ENCODE measurements around the gene LRRC37A.
"Not testable (repeated sequence)": the region's sequence is repeated elsewhere in the genome, so short reads cannot be mapped to it uniquely, and the experiment has no call there.

LRRC37A gene
- 1.8 to 2.2 reads per million in 2 donors for total RNA-seq

DNA sequence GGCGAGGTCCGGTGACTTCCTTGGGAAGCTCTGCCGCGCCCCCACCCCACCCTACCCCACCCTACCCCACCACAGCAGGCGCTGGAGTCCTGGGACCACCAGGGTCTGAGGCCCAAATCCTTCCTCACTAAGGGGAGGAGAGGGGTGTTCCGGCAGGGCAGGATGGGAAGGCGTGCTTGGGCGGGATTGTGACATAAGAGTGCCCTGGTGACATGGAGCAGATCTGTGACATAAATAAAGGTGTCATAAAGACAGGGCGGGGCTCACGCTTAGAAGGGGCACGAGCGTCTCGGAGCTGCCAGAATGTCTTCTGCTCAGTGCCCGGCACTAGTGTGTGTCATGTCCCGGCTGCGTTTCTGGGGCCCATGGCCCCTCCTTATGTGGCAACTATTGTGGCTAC, at the start of gene LRRC37A:
TSS of gene LRRC37A (plus strand) at position 301 of the 400 bp plus-strand sequence. CDS start at position 304, 3 bp downstream.
- DNase-seq, result not testable (repeated sequence)

DNA sequence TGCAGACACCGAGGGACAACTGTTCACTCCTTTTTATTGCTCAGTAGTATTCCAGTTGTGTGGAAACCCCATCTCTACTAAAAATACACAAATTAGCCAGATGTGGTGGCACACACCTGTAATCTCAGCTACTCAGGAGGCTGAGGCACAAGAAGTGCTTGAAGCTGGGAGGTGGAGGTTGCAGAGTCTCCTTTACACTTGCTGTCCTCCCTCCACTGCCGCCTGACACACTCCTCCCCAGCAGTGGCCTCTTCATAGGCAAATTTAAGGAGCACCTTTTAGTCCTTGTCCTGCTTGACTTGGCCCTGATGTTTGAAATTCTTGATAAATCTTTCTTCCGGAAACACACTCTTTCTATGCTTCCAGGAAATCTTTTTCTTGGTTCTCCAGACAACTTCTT, 45.8 kb upstream of the LRRC37A start:
- not testable (repeated sequence) for DNase-seq

DNA sequence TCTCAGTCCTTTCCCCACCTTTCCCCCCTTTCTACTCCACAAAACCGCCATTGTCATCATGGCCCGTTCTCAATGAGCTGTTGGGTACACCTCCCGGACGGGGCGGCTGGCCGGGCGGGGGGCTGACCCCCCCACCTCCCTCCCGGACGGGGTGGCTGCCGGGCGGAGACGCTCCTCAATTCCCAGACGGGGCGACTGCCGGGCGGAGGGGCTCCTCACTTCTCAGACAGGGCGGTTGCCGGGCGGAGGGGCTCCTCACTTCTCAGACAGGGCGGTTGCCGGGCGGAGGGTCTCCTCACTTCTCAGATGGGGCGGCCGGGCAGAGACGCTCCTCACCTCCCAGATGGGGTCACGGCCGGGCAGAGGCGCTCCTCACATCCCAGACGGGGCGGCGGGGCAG, 42.1 kb upstream of the LRRC37A start:
- DNase-seq, result not testable (repeated sequence)

DNA sequence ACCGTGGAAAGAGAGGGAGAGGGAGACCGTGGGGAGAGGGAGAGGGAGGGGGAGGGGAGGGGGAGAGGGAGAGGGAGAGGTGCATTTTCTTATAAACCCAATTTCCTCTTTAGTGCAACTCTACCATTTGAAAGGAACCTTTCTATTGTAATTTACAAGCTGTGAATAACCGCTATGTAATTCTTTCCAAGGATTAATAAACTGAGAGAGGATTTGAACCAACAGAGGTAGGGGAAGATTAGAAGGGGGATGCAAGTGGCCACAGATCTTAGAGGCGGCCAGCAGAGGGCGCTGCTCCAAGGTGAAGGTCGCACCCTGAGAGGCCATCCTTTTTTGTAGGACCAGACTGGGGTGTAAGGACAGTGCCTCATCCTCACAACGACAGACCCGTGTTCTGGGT, 41.2 kb upstream of the LRRC37A start:
- peak; percentile 53 for DNase-seq

DNA sequence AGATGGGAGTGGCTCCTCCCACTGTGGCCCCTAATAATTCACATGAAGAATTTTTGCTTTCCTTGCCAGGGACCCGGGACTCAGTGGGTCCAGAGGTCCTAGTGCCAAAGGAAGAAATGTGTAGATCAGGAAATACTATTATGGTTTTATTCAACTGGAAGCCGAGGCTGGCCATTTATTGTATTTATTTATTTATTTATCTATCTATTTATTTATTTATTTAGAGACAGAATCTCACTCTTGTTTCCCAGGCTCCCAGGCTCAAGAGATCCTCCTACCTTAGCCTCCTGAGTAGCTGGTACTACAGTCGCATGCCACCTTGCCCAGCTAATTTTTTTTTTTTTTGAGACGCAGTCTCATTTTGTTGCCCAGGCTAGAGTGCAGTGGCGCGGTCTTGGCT, 40.7 kb upstream of the LRRC37A start:
- not testable (repeated sequence) for DNase-seq

DNA sequence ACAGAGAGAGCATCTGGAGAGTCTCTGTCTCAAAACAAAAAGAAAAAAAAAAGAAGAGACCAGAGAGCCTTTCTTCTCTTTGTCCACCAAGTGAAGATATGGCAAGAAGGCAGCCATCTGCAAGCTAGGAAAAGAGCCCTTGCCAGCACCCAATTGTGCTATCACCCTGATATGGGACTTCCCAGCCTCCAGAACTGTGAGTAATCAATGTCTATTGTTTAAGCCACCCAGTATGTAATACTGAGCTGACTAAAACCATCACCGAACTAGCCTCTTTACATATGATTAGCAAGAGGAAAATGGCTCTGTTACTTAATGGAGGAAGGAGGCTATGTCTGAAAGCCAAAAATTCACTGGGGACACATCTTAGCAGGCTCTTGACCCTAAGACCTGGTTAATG, 38.6 kb upstream of the LRRC37A start:
- DNase-seq, result not testable (repeated sequence)

DNA sequence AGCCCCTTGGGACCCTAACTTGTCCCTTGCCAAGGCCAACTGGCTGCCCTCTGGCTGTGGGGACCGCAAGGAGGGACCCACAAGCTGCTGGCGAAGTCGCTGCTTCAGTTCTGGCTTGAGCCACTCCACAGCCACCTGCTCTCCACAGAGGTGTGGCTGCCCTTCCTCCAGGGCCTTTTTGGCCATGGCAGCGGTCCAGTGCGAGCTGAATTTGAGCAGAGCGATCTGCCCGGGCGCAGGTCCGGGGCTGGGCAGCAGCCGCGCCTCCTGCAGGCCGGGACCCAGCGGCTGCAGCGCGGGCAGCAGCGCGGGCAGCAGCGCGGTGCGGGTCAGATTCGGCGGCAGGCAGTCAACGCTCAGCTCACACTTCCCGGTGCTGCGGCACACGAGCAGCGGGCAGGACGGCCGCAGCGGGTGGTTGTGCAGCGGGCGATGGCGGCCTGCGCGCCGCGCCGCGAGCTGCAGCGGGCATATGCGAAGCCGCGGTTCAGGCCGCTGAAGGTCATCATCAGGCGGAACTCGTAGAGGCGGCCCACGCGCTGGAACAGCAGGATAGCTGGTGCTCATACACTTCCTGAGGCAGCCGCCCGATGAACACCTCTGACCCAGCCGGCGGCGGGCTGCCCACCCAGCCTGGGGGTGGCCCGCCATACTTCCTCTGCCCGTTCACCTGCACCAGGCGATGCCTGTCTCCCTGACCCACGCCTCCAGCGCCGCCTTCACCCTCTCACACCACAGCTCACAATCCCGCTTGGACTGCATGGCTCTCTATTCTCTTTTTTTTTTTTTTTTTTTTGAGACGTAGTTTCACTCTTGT, 34.9 kb upstream of the LRRC37A start:
- DNase-seq, result not testable (repeated sequence)

DNA sequence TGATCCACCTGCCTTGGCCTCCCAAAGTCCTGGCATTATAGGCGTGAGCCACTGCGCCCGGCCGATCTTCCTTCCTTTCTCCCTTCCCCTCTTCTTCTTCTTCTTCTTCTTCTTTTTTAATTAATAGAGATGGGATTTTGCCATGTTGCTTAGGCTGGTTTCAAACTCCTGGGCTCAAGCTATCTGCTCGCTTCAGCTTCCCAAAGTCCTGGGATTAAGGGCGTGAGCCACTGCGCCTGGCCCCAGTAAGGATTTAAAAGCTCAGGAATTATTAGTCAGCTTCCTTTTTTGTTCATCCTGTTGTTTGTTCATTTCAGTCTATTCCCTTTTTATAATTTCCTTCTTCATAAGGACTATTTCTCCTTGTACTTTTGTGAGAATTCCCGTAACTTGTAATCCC, 32.7 kb upstream of the LRRC37A start:
- DNase-seq, result no peak

DNA sequence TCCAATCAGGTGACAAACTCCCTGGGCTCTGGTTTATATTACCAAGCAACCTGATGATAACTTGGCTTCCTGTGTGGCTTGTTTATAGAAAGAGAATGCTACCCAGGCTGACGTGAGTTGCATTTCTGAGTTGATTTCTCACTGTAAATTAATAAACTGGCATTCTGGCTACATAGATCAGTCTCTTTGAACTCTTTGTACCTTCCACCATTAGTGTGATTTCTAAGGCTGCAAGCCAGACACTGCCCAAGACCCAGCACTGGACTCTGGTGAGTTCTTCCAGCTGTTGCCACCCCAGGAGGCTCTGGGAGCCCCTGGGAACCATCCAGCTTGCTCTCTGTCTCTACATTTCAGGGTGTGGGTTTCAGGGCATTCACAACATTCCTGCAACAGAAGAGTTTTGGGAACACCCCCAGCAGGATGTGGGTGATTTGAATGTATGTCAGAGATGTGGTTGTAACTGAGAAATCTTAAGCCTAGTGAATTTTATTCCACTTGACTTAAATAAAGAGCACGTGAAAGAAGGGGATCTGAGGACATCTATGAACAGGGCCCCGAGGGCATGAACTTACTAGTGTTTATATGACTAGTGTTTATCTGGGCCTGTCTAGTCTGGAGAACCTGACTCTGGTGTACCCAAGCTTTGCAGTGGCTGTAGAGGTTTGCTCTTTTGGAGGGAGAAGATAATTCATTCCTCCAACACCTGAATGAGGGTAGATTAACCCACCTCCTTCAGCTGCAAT, 30.3 kb upstream of the LRRC37A start:
- no peak for DNase-seq

DNA sequence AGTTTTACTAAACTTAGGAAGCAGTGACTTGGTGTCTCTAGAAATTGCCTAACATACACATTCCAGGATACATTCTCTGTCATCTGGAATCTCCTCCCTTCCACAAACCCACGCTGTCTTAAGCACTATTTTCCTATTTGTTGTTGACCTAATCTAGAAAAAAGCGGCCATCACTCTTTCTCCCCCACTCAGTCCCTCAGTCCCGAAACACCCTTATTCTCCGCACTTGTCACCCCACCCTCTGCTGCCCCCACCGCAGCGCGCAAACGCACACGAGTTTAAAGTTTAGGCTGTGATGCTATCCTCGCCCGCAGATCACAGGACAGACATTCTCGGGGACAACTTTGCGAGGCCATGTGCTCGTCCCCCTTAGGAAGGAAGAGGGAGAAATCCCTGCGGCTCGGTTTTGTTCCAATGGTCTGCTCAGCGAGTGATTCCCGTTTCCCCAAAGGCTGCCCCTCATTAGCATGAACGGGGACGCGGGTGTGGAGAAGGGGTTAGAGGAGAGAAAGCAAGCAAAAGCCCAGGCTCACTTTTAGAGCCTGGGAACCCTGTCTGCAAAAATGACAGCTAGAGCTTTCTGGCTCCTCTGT, 28.8 kb upstream of the LRRC37A start:
- DNase-seq, result not testable (repeated sequence)

DNA sequence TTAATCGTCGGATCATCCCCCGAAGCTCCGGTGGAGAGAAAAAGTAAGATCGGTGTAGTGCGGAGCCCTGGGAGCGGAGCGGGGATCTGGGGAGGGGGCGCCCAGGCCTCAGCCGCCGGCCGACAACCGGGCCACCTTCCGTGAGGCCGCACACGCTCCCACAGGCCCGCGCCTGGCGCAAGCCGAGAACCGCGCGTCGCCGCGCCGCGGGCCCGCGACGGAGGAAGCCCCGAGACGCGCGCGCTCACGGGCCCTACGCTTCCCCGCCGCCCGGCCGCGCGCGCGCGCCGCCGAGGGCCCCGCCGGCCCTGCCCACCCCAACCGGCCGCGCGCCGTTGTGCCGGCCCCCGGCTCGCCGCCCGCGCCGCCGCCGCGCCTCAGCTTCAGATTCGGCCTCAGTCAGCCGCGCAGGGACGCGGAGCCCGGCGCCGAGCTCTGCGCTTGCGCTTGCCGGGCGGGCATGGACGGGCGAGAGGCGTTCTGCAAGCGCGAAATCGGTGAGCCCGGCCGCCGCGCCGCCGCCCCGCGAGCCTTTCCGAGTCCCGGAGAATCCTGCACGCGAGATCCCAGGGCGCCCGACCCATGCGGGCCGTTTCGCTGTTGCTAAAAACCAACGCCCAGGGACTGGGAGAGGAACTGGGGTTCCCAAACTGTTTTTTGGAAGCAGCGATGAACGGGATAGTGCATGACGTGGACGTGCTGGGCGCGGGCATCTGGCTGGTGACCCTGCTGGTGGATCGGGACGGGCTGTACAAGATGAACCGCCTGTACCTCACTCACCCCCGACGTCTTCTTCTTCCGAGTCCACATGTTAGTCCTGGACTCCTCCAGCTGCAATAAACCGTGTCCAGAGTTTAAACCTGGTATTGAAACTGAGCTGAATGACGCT, 28.0 kb upstream of the LRRC37A start:
- peak; percentile 86 for DNase-seq

DNA sequence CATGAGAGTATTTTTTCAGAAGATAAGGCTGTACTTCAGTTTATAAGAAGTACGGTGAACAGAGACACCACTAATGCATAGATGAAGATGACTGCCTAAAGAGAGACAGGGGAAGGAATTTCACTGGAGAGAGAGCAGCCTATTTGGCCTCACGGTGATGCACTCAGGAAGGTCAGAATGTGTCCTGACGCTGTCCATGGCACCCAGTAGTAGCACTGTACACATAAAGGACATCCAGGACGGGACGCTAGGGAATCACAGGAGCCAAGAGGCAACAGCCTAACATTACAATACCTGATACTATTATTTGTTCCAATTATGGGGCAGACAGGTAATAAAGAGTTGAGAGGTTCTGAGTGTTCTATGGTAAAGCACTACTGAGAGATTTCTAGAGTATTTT, 24.9 kb upstream of the LRRC37A start:
- no peak for DNase-seq

DNA sequence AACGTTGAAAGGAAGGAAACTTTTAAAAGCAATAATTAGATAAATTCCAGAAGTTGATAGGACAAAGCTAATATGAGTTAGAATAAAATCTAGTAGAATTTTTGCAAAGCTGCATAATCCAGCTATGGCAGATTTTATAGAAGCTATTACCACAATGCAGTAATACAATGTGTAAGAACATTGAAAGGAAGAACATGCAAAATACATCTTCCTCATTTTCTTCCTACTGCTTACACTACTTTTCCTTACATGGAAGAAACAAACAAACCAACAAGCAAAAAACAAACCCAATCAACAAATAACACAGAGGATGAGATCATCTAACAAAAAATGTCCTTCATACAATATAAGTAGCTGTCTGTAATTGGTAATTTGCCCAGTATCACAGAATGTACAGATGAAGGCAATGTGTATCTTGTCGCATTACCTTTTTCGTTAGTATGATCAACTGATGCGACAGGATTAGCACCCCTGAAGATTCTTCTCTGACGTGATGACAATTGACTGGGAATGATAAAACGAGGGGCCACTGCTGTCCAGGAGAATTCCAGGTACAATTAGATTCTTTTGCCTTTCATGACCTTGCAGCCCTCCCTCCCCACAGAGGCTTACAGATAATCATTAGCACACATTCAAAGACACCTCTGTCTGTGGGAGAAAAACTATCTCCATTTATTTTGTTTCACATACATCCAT, 21.2 kb upstream of the LRRC37A start:
- no peak for DNase-seq

DNA sequence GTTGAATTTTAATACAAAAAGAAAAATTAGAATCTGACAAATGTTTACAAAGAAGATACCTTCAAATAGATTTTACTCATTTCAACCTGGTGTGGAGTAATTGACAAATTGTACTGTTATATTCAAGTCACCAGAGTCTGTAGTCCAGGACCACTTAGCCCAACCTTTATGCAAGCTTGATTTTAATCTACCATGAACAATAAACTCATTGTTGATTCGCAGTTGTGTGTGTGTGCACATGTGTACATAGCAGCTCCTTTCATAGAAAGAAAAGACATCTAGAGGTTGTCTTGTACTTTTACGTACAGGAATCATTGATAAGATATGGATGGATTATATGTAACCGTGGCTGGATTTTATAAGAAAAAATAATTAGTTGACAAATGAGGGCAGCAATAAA, 20.7 kb upstream of the LRRC37A start:
- no peak for DNase-seq

DNA sequence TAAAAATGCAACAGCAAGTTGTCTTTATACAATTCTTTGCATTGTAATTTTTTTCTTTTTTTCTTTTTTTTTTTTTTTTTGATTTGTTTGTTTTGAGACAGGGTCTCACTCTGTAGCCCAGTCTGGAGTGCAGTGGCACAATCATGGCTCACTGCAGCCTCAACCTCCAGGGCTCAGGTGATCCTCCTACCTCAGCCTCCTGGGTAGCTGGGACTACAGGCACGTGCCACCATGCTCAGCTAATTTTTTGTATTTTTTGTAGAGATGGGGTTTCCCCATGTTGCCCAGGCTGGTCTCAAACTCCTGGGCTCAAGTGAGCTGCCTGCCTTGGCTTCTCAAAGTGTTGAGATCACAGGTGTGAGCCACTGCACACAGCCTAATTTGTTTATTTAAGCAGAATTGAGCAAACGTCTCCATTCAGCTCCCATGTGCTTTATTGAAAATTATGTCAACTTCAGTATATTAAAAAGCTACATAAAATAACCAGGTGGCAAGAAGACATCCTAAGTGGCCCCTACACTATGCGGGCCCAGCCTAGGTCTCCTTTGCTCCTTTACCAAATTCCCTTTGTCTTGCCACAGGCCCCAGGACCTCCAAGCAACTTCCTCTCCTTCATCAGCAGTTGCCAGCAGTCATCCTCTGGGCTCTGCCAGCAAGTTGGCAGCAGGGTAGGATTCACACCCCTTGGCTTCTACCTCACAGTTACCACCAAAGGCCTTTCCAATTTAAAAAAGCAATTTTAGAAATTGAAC, 18.0 kb upstream of the LRRC37A start:
- not testable (repeated sequence) for DNase-seq

DNA sequence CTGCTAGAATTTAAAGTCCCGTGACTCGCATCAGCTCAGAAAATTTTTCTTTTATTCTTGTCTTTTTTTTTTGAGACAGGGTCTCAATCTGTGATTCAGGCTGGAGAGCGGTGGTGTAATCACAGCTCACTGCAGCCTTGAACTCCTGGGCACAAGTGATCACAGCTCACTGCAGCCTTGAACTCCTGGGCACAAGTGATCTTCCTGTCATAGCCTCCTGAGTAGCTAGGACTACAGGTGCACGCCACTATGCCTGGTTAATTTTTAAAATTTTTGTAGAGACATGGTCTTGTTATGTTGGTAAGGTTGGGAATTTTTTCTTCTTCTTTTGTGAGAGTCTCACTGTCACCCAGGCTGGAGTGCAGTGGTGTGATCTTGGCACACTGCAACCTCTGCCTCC, 13.6 kb upstream of the LRRC37A start:
- DNase-seq, result not testable (repeated sequence)

DNA sequence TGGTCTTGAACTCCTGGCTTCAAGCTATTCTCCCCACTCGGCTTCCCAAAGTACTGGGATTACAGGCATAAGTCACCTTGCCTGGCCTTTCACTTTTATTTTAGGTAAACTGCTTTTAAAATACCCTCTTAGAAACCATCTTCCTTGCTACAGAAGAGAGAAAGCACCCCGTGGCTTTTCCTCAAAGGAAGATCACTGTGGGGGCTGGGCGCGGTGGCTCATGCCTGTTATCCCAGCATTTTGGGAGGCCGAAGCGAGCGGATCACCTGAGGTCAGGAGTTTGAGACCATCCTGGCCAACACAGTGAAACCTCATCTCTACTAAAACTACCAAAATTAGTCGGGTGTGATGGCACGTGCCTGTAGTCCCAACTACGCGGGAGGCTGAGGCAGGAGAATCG, 12.3 kb upstream of the LRRC37A start:
- not testable (repeated sequence) for DNase-seq

DNA sequence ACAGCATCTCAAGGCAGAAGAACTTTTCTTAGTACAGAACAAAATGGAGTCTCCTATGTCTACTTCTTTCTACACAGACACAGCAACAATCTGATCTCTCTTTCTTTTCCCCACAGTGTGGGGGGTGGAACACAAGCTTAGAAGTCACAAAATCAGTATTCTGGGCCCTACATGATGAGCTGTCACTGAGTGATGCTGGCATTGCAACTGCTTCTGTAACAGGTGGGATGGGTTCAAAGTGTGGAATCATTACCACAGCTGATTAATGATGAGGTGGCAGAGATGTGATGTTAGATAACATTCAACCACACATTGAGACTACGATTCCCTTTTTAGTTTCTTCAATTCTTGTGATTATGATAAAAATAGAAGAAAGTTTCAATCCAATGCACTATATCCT, 10.5 kb upstream of the LRRC37A start:
- not testable (repeated sequence) for DNase-seq

DNA sequence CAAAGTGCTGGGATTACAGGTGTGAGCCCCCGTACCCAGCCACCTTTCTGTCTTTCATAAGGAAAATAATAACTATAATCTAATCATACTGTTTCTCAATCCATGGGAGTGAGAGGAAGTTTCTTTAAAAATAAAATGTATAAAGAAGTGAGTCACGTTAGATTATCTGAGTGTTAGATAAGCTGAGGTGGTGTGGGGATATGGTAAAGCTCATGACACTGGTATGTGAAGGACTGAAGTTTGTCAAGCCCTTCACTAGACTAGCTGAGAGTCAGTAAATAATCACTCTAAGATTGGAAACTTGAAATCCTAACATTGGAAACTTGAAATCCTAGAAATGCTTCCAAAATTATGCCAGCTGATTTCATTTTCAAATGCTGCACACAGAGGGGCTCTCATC, 9.4 kb upstream of the LRRC37A start:
- not testable (repeated sequence) for DNase-seq

DNA sequence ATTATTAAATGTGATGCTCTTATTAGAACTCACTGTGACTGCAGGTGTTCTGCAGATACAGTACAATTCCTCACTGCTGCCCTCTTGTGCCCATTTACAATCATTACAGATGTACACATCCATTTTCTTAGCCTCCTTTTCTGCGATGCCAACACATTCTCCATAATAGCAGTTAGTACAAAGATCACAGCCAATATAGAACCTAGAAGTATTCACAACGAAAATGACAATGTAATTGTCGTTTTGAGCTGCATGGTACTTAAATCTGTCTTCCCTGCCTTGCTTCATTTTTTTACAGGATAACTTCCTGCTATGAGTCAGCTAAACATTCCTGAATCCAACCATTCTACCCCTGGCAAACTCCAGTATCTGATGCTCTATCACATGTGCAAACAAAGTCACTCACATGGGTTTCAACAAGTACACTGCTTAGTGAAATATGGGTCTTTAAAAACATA, 8.1 kb upstream of the LRRC37A start:
- not testable (repeated sequence) for DNase-seq

DNA sequence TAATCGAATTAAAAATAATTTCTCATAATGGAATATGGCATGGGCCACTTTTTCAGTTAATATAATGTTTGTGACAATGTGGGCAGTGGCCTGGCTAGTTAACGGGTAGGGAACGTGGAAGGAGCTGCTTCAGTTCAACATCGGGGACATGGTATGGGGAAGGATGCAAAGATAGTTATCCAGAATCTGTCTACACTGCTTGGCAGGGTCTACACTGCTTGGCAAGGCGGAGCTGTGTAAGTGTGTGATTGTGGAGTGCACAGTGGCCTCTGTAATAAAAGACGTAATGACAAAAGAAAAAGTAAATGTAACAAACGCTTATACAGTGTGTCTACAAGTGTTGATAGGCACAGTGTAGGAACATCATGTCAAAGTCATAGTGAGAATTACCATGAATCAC, 7.3 kb upstream of the LRRC37A start:
- not testable (repeated sequence) for DNase-seq
